Gastroesophageal sphincter (tissue), 4 donors: ENCODE data around the gene SFTPB. TPM values are rescaled to one million over a fixed set of nuclear protein-coding genes. Genes with fewer than 3 reads are reported as not detected.

Experiments used
- ATAC-seq: fragments of 150-250 bp; one replicate; pipeline ENCODE4 v1.9.1; 2016; ENCODE audit warnings: mild to moderate bottlenecking, moderate library complexity
- H3K27ac ChIP-seq, 4 donors: fragments of 200-600 bp; sonication (generic) in 3 of 4; 1 replicate in 3 of 4; 2 replicates in 1 of 4; pipeline ENCODE4 v1.5.1; 2016 to 2019
- H3K27me3 ChIP-seq: fragments of 200-600 bp; sonication (generic); one replicate; pipeline ENCODE4 v1.5.1; 2019
- H3K36me3 ChIP-seq, 2 donors: fragments of 200-600 bp; sonication (generic); one replicate each; pipeline ENCODE4 v1.5.1; 2019; ENCODE audit warnings: control low read depth in 1 of 2
- H3K4me1 ChIP-seq, 3 donors: fragments of 200-600 bp; sonication (generic); 1 replicate in 2 of 3; 2 replicates in 1 of 3; pipeline ENCODE4 v1.5.1; 2016 to 2019; ENCODE audit warnings: control low read depth in 2 of 3
- H3K4me3 ChIP-seq, 2 donors: fragments of 200-600 bp; sonication (generic); one replicate each; pipeline ENCODE4 v1.5.1; 2019; ENCODE audit warnings: mild to moderate bottlenecking in 1 of 2, moderate library complexity in 1 of 2
- H3K9me3 ChIP-seq, 3 donors: fragments of 200-600 bp; sonication (generic); one replicate each; pipeline ENCODE4 v1.5.1; 2017 to 2019; ENCODE audit warnings: control low read depth in 2 of 3
- EP300 ChIP-seq: sonication (generic); formaldehyde crosslinking; IDR thresholded peaks from one replicate; pipeline ENCODE4 v1.6.1; 2017; ENCODE audit warnings: antibody characterized with exemption, mild to moderate bottlenecking
- POLR2A ChIP-seq, 2 donors: fragments of 450-650 bp; IDR thresholded peaks; one replicate each; pipeline ENCODE4 v1.6.1; 2017; ENCODE audit warnings: antibody characterized with exemption in 2 of 2, mild to moderate bottlenecking in 2 of 2, moderate library complexity in 1 of 2
- POLR2AphosphoS5 ChIP-seq: sonication (generic); formaldehyde crosslinking; IDR thresholded peaks from one replicate; pipeline ENCODE4 v1.6.1; 2017; ENCODE audit warnings: antibody characterized with exemption
- WGBS, 2 donors: methylation state at CpG; one replicate each; pipeline ENCODE4 v1.1.5; 2018; ENCODE audit warnings: low coverage in 1 of 2; 5-methylcytosine and 5-hydroxymethylcytosine counted together
- total RNA-seq, 4 donors: library from RNA; depleted of rRNA; stranded (reverse); fragments of >200 nt; gene quantifications; one replicate each; pipeline ENCODE4 v1.1.0, GENCODE V29; 2016
- TF ChIP-seq, protein P1 (sequence below), 4 experiments: fragments of 200-600 bp in 2 of 4; fragments of 450-650 bp in 2 of 4; sonication (generic) in 1 of 4; IDR thresholded peaks; one replicate each; pipeline ENCODE4 v1.5.1; 2017 to 2019; ENCODE audit warnings: antibody characterized with exemption in 4 of 4, mild to moderate bottlenecking in 2 of 4, moderate library complexity in 2 of 4

Gene SFTPB
- total RNA-seq, 4 donors from 2014 or later, result not detected

DNA sequence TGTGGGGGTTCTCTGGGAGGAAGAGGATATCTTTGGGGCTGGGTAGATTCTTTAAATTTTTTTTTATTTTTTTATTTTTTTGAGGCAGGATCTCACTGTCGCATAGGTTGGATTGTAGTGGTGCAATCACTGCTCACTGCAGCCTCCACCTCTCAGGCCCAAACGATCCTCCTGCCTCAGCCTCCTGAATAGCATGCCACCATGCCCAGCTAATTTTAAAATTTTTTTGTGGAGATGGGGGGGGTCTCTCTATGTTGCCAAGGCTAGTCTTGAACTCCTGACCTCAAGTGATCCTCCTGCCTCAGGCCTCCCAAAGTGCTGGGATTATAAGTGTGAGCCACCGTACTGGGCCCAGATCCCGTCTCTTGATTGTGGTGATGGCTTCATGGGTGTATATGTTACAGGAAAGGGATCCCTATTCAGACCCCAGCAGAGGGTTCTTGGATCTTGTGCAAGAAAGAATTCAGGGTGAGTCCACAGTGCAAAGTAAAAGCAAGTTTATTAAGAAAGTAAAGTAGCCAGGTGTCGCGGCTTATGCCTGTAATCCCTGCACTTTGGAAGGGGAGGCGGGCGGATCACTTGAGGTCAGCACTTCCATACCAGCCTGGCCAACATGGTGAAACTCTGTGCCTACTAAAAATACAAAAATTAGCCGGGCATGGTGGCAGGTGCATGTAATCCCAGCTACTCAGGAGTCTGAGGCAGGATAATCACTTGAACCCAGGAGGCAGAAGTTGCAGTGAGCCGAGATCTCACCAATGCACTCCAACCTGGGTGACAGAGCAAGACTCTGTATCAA is 54.1 kb downstream of the SFTPB start:
- 69 to 78% methylated on average over 5 to 10 of the region's 10 CpGs for WGBS, 2 donors
- no peaks in the 10 kb centered on the region for H3K27me3 ChIP-seq
- peaks cover 0 to 12% of the 10 kb centered on the region in 2 donors for H3K36me3 ChIP-seq
- ATAC-seq, result no peak
- H3K9me3 ChIP-seq, result no peaks in the 10 kb centered on the region
- no peak overlapping the region for H3K27ac ChIP-seq
- no peak for TF ChIP-seq EP300
- no peak for TF ChIP-seq POLR2A (IDR thresholded peaks at IDR 0.05)
- TF ChIP-seq, protein P1, sequence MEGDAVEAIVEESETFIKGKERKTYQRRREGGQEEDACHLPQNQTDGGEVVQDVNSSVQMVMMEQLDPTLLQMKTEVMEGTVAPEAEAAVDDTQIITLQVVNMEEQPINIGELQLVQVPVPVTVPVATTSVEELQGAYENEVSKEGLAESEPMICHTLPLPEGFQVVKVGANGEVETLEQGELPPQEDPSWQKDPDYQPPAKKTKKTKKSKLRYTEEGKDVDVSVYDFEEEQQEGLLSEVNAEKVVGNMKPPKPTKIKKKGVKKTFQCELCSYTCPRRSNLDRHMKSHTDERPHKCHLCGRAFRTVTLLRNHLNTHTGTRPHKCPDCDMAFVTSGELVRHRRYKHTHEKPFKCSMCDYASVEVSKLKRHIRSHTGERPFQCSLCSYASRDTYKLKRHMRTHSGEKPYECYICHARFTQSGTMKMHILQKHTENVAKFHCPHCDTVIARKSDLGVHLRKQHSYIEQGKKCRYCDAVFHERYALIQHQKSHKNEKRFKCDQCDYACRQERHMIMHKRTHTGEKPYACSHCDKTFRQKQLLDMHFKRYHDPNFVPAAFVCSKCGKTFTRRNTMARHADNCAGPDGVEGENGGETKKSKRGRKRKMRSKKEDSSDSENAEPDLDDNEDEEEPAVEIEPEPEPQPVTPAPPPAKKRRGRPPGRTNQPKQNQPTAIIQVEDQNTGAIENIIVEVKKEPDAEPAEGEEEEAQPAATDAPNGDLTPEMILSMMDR (IDR thresholded peaks at IDR 0.05), result no peak
- no peak for TF ChIP-seq POLR2AphosphoS5
- no peak overlapping the region for H3K4me3 ChIP-seq
- peaks cover 6 to 62% (median 19%) of the 10 kb centered on the region in 3 donors for H3K4me1 ChIP-seq

DNA sequence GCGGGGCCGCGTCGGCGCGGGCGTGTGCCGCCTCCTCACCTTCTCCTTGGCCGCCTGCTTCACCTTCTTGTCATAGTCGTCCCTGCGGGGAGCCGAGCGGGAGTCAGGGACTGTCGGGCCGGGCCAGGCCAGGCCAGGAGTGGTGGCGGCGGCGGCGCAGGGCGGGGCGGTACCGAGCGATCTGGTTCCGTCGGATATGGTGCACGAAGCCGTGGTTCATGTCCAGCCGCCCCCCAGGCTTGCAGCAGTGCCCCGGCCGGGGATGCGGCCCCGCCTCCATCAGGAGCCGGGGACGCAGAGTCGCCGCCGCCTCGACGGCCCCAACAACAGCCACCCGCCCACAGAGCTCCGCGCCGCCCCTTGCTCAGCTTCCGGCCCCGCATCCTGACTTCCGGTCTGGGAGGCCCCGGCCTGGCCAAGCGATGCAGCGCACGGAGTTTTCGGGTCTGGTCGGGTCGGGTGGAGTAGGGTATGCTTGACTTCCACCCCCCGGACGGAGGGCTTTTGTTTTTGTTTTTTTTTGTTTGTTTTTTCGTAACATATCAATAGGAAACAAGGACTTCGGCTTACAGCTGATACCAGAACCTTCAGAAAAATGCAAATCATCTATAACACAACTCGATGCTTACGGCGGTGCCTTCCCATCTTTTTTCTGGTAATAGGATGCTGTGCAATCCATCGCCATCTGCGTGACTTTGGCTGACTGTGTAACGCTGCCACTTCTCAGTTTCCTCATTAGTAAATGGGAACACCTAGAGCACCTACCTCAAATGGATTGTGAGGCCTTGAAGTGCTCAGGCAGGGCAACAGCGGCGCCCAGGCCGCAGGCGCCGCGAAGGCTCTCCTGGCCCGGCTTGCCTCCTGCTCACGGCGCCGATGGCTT is 56.1 kb downstream of the SFTPB start, which contains the start of gene C2orf68:
Gene C2orf68, minus strand, starts transcription at position 362 of the 883 bp plus-strand sequence. Its CDS starts 82 bp downstream, at position 280.
- H3K4me1 ChIP-seq, result peaks cover 0 to 60% (median 8%) of the 10 kb centered on the region in 3 donors
- H3K9me3 ChIP-seq, result no peaks in the 10 kb centered on the region
- H3K4me3 ChIP-seq, result peak within 1 kb of the TSS; percentile 74 to 90
- peak; percentile 84 for ATAC-seq
- H3K27me3 ChIP-seq, result no peaks in the 10 kb centered on the region
- 4% methylated on average over 35 of the region's 73 CpGs; no CpG with 5 or more reads in 1 of the 2 donors for WGBS, 2 donors
- H3K36me3 ChIP-seq, result peaks cover 0 to 25% of the 10 kb centered on the region in 2 donors
- H3K27ac ChIP-seq, result peak within 1 kb of the TSS; percentile 48 to 88 (median 85)
- TF ChIP-seq, protein P1 (IDR thresholded peaks at IDR 0.05), result peak in 1 of 4 experiments; percentile 19
- TF ChIP-seq POLR2AphosphoS5 (peak; percentile 75), EP300 (no peak), POLR2A (IDR thresholded peaks at IDR 0.05) (peak; percentile 71 to 74)

DNA sequence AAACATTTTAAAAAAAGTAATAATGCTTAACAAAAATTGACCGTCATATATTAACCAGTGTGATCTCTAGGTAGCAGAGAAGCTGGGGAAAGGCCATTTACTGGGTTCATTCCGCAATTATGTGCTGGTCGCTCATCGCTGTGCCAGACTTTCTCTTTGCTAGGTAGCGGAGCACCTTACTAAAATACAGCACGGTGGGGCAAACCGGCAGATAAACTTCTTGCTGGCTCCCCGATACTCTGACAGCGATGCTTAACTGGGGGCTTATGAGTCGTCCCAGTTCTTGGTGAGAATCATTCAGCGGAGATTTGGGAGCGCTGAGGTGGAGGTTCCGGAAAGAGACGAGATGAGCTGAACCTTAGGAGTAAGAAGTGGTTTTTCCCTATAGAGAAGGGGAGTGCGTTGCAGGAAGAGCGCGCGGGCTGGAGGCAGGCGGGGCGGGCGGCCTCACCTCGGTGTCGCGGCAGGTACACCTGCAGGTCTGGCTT is 56.7 kb downstream of the SFTPB start:
- no peaks in the 10 kb centered on the region for H3K27me3 ChIP-seq
- H3K36me3 ChIP-seq, result peaks cover 0 to 32% of the 10 kb centered on the region in 2 donors
- peak overlapping the region; percentile 74 to 90 for H3K4me3 ChIP-seq
- TF ChIP-seq POLR2AphosphoS5 (no peak), EP300 (no peak), POLR2A (IDR thresholded peaks at IDR 0.05) (no peak)
- TF ChIP-seq, protein P1 (IDR thresholded peaks at IDR 0.05), result no peak
- H3K4me1 ChIP-seq, result peaks cover 0 to 63% (median 8%) of the 10 kb centered on the region in 3 donors
- H3K9me3 ChIP-seq, result no peaks in the 10 kb centered on the region
- no peak for ATAC-seq
- peak overlapping the region; percentile 48 to 88 (median 85) for H3K27ac ChIP-seq
- 8 to 31% methylated on average over 3 to 13 of the region's 24 CpGs for WGBS, 2 donors

Other genes starting within 250 kb of the SFTPB start
- not detected for gene SH2D6, start 249.5 kb downstream of the SFTPB start, total RNA-seq
- 100 to 1,000 TPM in 2 of 4 donors, 10 to 100 TPM in 2; 68.5 to 295 (median 130) TPM for gene MAT2A, start 129.0 kb downstream of the SFTPB start, total RNA-seq
- 10 to 100 TPM; 16.2 to 29.3 (median 24.3) TPM for gene GGCX, start 106.7 kb downstream of the SFTPB start, total RNA-seq
- gene VAMP8, start 90.6 kb downstream of the SFTPB start, total RNA-seq, result 10 to 100 TPM in 2 of 4 donors, 1 to 10 TPM in 1, not detected in 1; 4.9 to 30.5 (median 13.6) TPM
- 10 to 100 TPM; 37.6 to 56.5 (median 51.2) TPM for gene VAMP5, start 83.8 kb downstream of the SFTPB start, total RNA-seq
- 100 to 1,000 TPM; 113 to 174 (median 148) TPM for gene RNF181, start 72.5 kb downstream of the SFTPB start, total RNA-seq
- gene TMEM150A, start 65.5 kb downstream of the SFTPB start, total RNA-seq, result 10 to 100 TPM; 17.6 to 26.9 (median 19.9) TPM
- gene C2orf68, start 56.1 kb downstream of the SFTPB start, total RNA-seq, result 10 to 100 TPM; 12.3 to 21.0 (median 19.8) TPM
- 10 to 100 TPM; 41.7 to 82.2 (median 56.7) TPM for gene USP39, start 52.0 kb downstream of the SFTPB start, total RNA-seq
- 1 to 10 TPM in 1 of 4 donors, under 1 TPM in 1, not detected in 2; 0.54 to 3.1 TPM for gene GNLY, start 26.2 kb upstream of the SFTPB start, total RNA-seq
- 10 to 100 TPM; 34.5 to 79.5 (median 59.6) TPM for gene ATOH8, start 85.8 kb upstream of the SFTPB start, total RNA-seq
- gene ST3GAL5, start 220.8 kb upstream of the SFTPB start, total RNA-seq, result 10 to 100 TPM; 15.2 to 55.9 (median 22.7) TPM